IMR-90 (cell line): ENCODE measurements around the gene LCN10. TPM values are rescaled to one million over a fixed set of nuclear protein-coding genes. Genes with fewer than 3 reads are reported as not detected.

Experiments
- ATAC-seq: fragments of 200-7000 bp; cut with Tn5 transposase; 2 replicates; pipeline ENCODE4 v1.9.1; 2020; ENCODE audit warnings: low read depth, mild to moderate bottlenecking, moderate library complexity
- BruUV-seq: library from RNA; stranded (reverse); fragments of 400-500 nt; replicated peaks from 2 replicates; lab custom pipeline; 2021; lab: Mats Ljungman, UMichigan
- CTCF ChIA-PET: fragments of 300-600 bp; formaldehyde crosslinking; extraction: SDS; loops from one replicate; lab custom pipeline; 2021; ENCODE audit warnings: antibody characterized with exemption; lab: Yijun Ruan, JAX
- POLR2A ChIA-PET: fragments of 300-600 bp; sonication (Branson Sonifier 250); formaldehyde crosslinking; loops from one replicate; lab custom pipeline; 2022; ENCODE audit warnings: antibody characterized with exemption; ENCODE audit not compliant: unreplicated experiment; lab: Charles Lee
- DNase-seq: peaks from one replicate; pipeline ENCODE4 v3.0.0; 2013
- H2AFZ ChIP-seq: replicated peaks from 2 replicates; pipeline ENCODE3; 2013; ENCODE audit warnings: low read length, mild to moderate bottlenecking; ENCODE audit not compliant: poor library complexity
- H2AK5ac ChIP-seq: 2 replicates; pipeline ENCODE4 v1.6.1; 2013; ENCODE audit warnings: low read depth, low read length, inconsistent platforms
- H2AK9ac ChIP-seq: replicated peaks from 2 replicates; pipeline ENCODE3; 2013; ENCODE audit warnings: mild to moderate bottlenecking, low read depth, low read length, moderate library complexity; ENCODE audit not compliant: poor library complexity
- H2BK120ac ChIP-seq: 2 replicates; pipeline ENCODE4 v1.6.1; 2013; ENCODE audit warnings: low read depth, low read length, inconsistent platforms
- H2BK15ac ChIP-seq: 3 replicates; pipeline ENCODE4 v1.6.1; 2013; ENCODE audit warnings: low read depth, low read length, inconsistent platforms
- H2BK20ac ChIP-seq: 2 replicates; pipeline ENCODE4 v1.6.1; 2013; ENCODE audit warnings: low read depth, mild to moderate bottlenecking, inconsistent platforms, low read length, moderate library complexity
- H2BK5ac ChIP-seq: 2 replicates; pipeline ENCODE4 v1.6.1; 2013; ENCODE audit warnings: mild to moderate bottlenecking, low read depth, low read length, inconsistent platforms; ENCODE audit not compliant: poor library complexity, severe bottlenecking
- H3K14ac ChIP-seq: replicated peaks from 2 replicates; pipeline ENCODE4 v1.6.1; 2013; ENCODE audit warnings: low read depth, low read length, inconsistent platforms
- H3K18ac ChIP-seq: 2 replicates; pipeline ENCODE4 v1.6.1; 2013; ENCODE audit warnings: low read depth, low read length, control low read depth
- H3K23ac ChIP-seq: 2 replicates; pipeline ENCODE4 v1.6.1; 2013; ENCODE audit warnings: low read depth, low read length, inconsistent platforms
- H3K27ac ChIP-seq: 2 replicates; pipeline ENCODE4 v1.5.1; 2013; ENCODE audit warnings: mild to moderate bottlenecking, control low read depth, low read length; ENCODE audit not compliant: insufficient read depth
- H3K27me3 ChIP-seq: 2 replicates; pipeline ENCODE4 v1.6.1; 2013; ENCODE audit warnings: low read length; ENCODE audit not compliant: control insufficient read depth, insufficient read depth
- H3K36me3 ChIP-seq: 2 replicates; pipeline ENCODE4 v1.6.1; 2013; ENCODE audit warnings: low read length, mixed read lengths; ENCODE audit not compliant: control insufficient read depth, insufficient read depth
- H3K4ac ChIP-seq: 2 replicates; pipeline ENCODE4 v1.6.1; 2013; ENCODE audit warnings: low read depth, low read length, inconsistent platforms
- H3K4me1 ChIP-seq: 2 replicates; pipeline ENCODE4 v1.6.1; 2013; ENCODE audit warnings: low read length, mixed read lengths; ENCODE audit not compliant: control insufficient read depth, insufficient read depth
- H3K4me2 ChIP-seq: 2 replicates; pipeline ENCODE4 v1.6.1; 2013; ENCODE audit warnings: low read depth, mild to moderate bottlenecking, control low read depth, low read length, moderate library complexity
- H3K4me3 ChIP-seq: 2 replicates; pipeline ENCODE4 v1.5.1; 2013; ENCODE audit warnings: low read depth, mild to moderate bottlenecking, control low read depth, low read length, moderate library complexity; ENCODE audit not compliant: insufficient read depth
- H3K56ac ChIP-seq: 2 replicates; pipeline ENCODE4 v1.6.1; 2013; ENCODE audit warnings: low read length, inconsistent platforms; ENCODE audit not compliant: insufficient read depth; ENCODE audit errors: extremely low read depth
- H3K79me1 ChIP-seq, 2 experiments: 2 replicates each; pipeline ENCODE4 v1.6.1; 2013; ENCODE audit warnings: low read length in 2 of 2, inconsistent platforms in 1 of 2, low read depth in 1 of 2
- H3K9ac ChIP-seq: 2 replicates; pipeline ENCODE4 v1.6.1; 2013; ENCODE audit warnings: low read depth, low read length, control low read depth
- H3K9me1 ChIP-seq: 2 replicates; pipeline ENCODE4 v1.6.1; 2013; ENCODE audit warnings: low read length, inconsistent platforms; ENCODE audit not compliant: insufficient read depth
- H3K9me3 ChIP-seq: 2 replicates; pipeline ENCODE4 v1.6.1; 2013; ENCODE audit warnings: low read length; ENCODE audit not compliant: control insufficient read depth, insufficient read depth
- H4K20me1 ChIP-seq: 2 replicates; pipeline ENCODE4 v1.6.1; 2013; ENCODE audit warnings: low read length, inconsistent platforms; ENCODE audit not compliant: insufficient read depth
- H4K5ac ChIP-seq: 2 replicates; pipeline ENCODE4 v1.6.1; 2013; ENCODE audit warnings: mild to moderate bottlenecking, low read depth, low read length, control low read depth
- H4K8ac ChIP-seq, 2 experiments: 2 replicates each; pipeline ENCODE4 v1.6.1; 2013; ENCODE audit warnings: low read depth in 2 of 2, low read length in 2 of 2, control low read depth in 1 of 2, inconsistent platforms in 1 of 2
- H4K91ac ChIP-seq: 2 replicates; pipeline ENCODE4 v1.6.1; 2013; ENCODE audit warnings: low read depth, low read length, inconsistent platforms; ENCODE audit not compliant: insufficient read depth
- BHLHE40 ChIP-seq: fragments of 150-350 bp; IDR thresholded peaks from 2 replicates; pipeline ENCODE4 v1.6.1; 2016; ENCODE audit warnings: mild to moderate bottlenecking, low read depth, low read length
- CEBPB ChIP-seq: IDR thresholded peaks from 2 replicates; pipeline ENCODE4 v1.6.1; 2012; ENCODE audit warnings: low read depth, low read length, improper control_type of control experiment
- CHD1 ChIP-seq: IDR thresholded peaks from 2 replicates; pipeline ENCODE4 v1.6.1; 2012; ENCODE audit warnings: low read depth, low read length, improper control_type of control experiment
- ELK1 ChIP-seq: fragments of 150-350 bp; IDR thresholded peaks from 2 replicates; pipeline ENCODE4 v1.6.1; 2016; ENCODE audit warnings: low read depth, mild to moderate bottlenecking, low read length, moderate library complexity, borderline replicate concordance
- MXI1 ChIP-seq: IDR thresholded peaks from 2 replicates; pipeline ENCODE4 v1.6.1; 2012; ENCODE audit warnings: low read depth, mild to moderate bottlenecking, low read length, moderate library complexity, borderline replicate concordance
- NFE2L2 ChIP-seq: fragments of 150-350 bp; IDR thresholded peaks from 2 replicates; pipeline ENCODE4 v1.6.1; 2016; ENCODE audit warnings: low read depth, mild to moderate bottlenecking, low read length
- USF2 ChIP-seq: fragments of 150-350 bp; IDR thresholded peaks from 2 replicates; pipeline ENCODE4 v1.6.1; 2017; ENCODE audit warnings: mild to moderate bottlenecking, antibody characterized with exemption, low read length, low read depth
- WGBS, 2 experiments: methylation state at CpG; one replicate each; pipeline versions ENCODE4 v1.1.5 to v1.1.7; 2013; ENCODE audit warnings: missing lambda C conversion rate in 2 of 2; ENCODE audit not compliant: insufficient read length in 1 of 2; ENCODE audit errors: extremely low coverage in 2 of 2; 5-methylcytosine and 5-hydroxymethylcytosine counted together
- dilution Hi-C: fragments of 300-500 bp; cut with HindIII; formaldehyde crosslinking; loops from one replicate; pipeline ENCODE4 v1.14.3; 2018; ENCODE audit warnings: low sequenced_read_pairs; ENCODE audit not compliant: unreplicated experiment
- in situ Hi-C: fragments of 300-500 bp; cut with MboI; formaldehyde crosslinking; loops from 3 replicates; pipeline ENCODE4 v1.14.3; 2019; ENCODE audit warnings: low sequenced_read_pairs, inconsistent platforms, mixed read lengths
- intact Hi-C: fragments of 100-400 bp; cut with micrococcal nuclease; formaldehyde crosslinking; loops from 2 replicates; pipeline ENCODE4 v1.10.0; 2022
- polyA plus RNA-seq, 3 experiments: library from polyadenylated mRNA; depleted of rRNA; stranded (reverse); fragments of >200 nt; gene quantifications; 2 replicates each; pipeline ENCODE4 v1.2.3, GENCODE V29; 2012; ENCODE audit warnings: low replicate concordance in 1 of 3
- total RNA-seq: library from RNA; depleted of rRNA; stranded (reverse); fragments of >200 nt; gene quantifications from 2 replicates; pipeline ENCODE4 v1.2.3, GENCODE V29; 2012

Gene LCN10
- total and polyA plus RNA-seq, 2 of the 4 experiments (the other 2 are of a cell fraction): not detected

DNA sequence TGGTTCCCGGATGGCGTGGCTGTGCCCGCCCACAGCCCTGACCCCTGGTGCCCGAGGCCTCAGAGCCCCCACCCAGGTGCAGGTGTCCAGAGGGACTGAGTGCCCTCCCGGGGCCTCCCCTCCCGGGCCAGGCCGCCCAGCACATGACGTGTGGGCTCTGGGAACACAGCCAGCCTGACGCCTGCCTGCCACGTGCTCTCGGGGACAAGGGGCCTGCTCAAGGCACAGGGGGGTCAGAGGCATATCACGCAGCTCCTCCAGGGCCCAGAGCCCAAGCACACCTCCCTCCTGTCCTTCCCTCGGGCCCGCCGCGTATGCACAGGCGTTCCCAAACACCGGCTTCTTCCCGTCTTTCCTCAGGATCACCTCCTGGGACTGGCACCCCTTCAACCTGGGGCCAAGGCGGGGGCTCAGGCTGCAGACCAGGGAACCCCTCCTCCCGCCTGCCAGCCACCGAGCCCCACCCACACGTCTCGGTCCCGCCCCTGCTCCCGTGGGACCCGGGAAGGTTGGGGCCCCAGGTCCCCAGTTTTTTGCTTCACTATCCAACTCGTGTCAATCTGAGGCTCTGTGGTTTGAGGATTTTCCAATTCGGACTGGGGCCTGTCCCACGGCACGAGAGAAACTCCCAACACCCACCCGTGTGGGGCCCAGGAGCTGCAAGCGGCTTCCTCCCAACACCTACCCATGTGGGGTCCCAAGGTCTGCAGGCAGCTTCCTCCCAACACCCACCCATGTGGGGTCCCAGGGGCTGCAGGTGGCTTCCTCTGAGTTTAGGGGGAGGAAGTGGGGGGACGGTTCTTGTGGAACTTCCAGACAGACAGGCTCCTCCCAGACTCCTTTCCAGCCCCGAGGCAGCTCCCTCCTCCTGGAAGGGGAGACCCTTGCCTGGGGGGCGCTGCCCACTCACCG lies 1.5 kb downstream of the LCN10 start:
- intact Hi-C loops: no loop called here
- no peak overlapping the region for H2BK120ac ChIP-seq
- in situ Hi-C loops: no loop called here
- no peak overlapping the region for H2AK5ac ChIP-seq
- DNase-seq (peak; percentile 34), ATAC-seq (peak; percentile 37)
- no peaks in the 10 kb centered on the region for H3K79me1 ChIP-seq
- H3K9me1 ChIP-seq: no peaks in the 10 kb centered on the region
- no peaks in the 10 kb centered on the region; the same call in 1 of the 2 replicates for H4K20me1 ChIP-seq
- CTCF ChIA-PET: no interaction called here
- peaks cover 65% of the 10 kb centered on the region for H3K27me3 ChIP-seq
- no peak overlapping the region for H4K8ac ChIP-seq
- no peak overlapping the region for H3K27ac ChIP-seq
- H4K91ac ChIP-seq: no peak overlapping the region
- H3K18ac ChIP-seq: no peak overlapping the region
- dilution Hi-C loops: no loop called here
- H3K4ac ChIP-seq: no peak overlapping the region
- H2AFZ ChIP-seq: peak overlapping the region; percentile 21
- no peak overlapping the region for H3K4me3 ChIP-seq
- no peak overlapping the region for H3K23ac ChIP-seq
- peaks cover 3% of the 10 kb centered on the region; the same call in 1 of the 2 replicates for H3K4me1 ChIP-seq
- no peak overlapping the region for H3K4me2 ChIP-seq
- POLR2A ChIA-PET: no interaction called here
- no peak overlapping the region for H2BK20ac ChIP-seq
- no peak overlapping the region for H4K5ac ChIP-seq
- H3K14ac ChIP-seq: no peak overlapping the region
- no peak overlapping the region for H2BK15ac ChIP-seq
- H2AK9ac ChIP-seq: peak overlapping the region; percentile 15
- H3K56ac ChIP-seq: no peak overlapping the region
- BruUV-seq: no TSS peak
- H3K9me3 ChIP-seq: no peaks in the 10 kb centered on the region
- 52% methylated on average over 7 of the region's 37 CpGs; no CpG with 5 or more reads in 1 of the 2 experiments for WGBS, 2 experiments
- no peaks in the 10 kb centered on the region for H3K36me3 ChIP-seq
- TF ChIP-seq CHD1 (no peak), NFE2L2 (no peak), USF2 (peak; percentile 63; the same call in 1 of the 2 replicates), MXI1 (no peak), BHLHE40 (peak; percentile 77), ELK1 (no peak), CEBPB (no peak)
- no peak overlapping the region for H2BK5ac ChIP-seq
- H3K9ac ChIP-seq: no peak overlapping the region
